ENCODE data around the gene AMIGO2.

AMIGO2 gene

DNA sequence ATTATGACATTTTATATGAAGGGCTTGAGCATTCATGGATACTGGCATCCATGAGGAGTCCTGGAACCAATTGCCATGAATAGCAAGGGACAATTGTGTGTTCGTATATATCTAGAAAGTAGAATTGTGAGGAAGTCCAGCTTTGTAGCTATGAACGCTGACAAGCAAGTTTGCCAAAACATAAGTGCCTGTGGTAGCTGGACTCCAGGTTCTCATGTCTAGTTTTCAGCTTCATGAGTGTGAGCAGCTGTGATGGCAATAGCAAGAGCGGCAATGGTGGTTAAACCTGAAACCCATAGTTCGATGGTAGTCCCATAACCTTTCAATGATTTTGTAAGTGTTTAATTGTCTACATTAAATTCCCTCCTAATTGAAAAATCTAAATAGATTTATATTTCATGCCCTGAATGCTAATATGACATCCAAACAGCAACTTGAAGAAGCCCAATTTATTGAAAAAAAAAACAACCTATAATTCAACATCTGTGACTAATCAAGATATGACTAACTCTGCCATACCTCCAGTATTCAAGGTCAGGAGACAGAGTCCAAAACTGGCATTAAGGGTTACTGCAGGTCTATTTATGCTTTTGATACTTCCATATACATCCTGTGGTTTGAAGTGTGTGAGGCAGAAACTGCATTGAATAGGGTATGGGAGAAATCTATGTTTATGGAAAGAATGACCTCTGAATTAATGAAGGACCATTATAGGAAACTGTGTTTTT, 50.6 kb downstream of the AMIGO2 start:
- no peak for DNase-seq

DNA sequence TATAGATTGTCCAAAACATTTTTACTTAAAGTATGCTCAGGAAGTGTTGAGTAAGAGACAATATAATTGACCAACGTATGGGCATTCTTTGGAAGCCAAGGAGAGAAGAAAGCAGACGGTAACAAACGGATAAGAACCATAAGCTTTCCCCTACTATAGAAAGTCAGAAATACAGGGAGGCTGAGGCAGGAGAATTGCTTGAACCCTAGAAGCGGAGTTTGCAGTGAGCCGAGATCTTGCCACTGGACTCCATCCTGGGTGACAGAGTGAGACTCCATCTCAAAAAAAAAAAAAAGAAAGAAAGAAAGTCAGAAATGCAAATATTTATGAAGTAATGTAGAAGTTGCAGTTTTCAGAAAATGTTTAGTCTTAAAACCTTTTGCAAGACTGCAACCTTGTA, 51.6 kb downstream of the AMIGO2 start:
- no peak for DNase-seq
